GM12878 (cell line): Measurements from ENCODE around the gene LEUTX. TPM values are rescaled to one million over a fixed set of nuclear protein-coding genes. Genes with fewer than 3 reads are reported as not detected.

Experiments used
- ATAC-seq: fragments of 200-7000 bp; cut with Tn5 transposase; 3 replicates; pipeline ENCODE4 v1.9.1; 2020; ENCODE audit warnings: mild to moderate bottlenecking, moderate library complexity
- BruUV-seq: library from RNA; stranded (reverse); fragments of 400-500 nt; replicated peaks from 2 replicates; lab custom pipeline; 2021; lab: Mats Ljungman, UMichigan
- CTCF ChIA-PET: fragments of 300-600 bp; sonication (Branson Sonifier 250); formaldehyde crosslinking; extraction: SDS; loops from one replicate; lab custom pipeline; 2021; ENCODE audit warnings: inconsistent platforms; lab: Yijun Ruan, JAX
- POLR2A ChIA-PET: fragments of 350-600 bp; formaldehyde crosslinking; extraction: SDS; loops from one replicate; lab custom pipeline; 2021; ENCODE audit warnings: inconsistent platforms; lab: Charles Lee
- RAD21 ChIA-PET: fragments of 300-600 bp; sonication (Branson Sonifier 250); formaldehyde crosslinking; loops from one replicate; lab custom pipeline; 2023; ENCODE audit warnings: antibody characterized with exemption; ENCODE audit not compliant: unreplicated experiment; lab: Charles Lee
- SMC1A ChIA-PET: fragments of 300-600 bp; sonication (Branson Sonifier 250); formaldehyde crosslinking; loops from one replicate; lab custom pipeline; 2023; ENCODE audit not compliant: unreplicated experiment, uncharacterized antibody; lab: Charles Lee
- DNase-seq: peaks from one replicate; pipeline ENCODE4 v3.0.0-alpha.2; 2011; ENCODE audit warnings: low read depth, low spot score
- FAIRE-seq: peaks from 3 replicates; lab custom pipeline; 2011; peaks lifted over from hg19 to GRCh38; lab: Jason Lieb, UNC
- H2AFZ ChIP-seq: 2 replicates; pipeline ENCODE4 v1.6.0; 2011; ENCODE audit warnings: low read depth, low read length, control low read depth; ENCODE audit not compliant: control insufficient read depth
- H3K27ac ChIP-seq: 2 replicates; pipeline ENCODE4 v1.5.1; 2011; ENCODE audit warnings: control low read depth; ENCODE audit not compliant: control insufficient read depth, insufficient read depth
- H3K27me3 ChIP-seq, 2 experiments: replicated peaks in 1 of 2; 2 replicates each; pipeline versions ENCODE4 v1.6.0 to v1.6.1; 2011; ENCODE audit warnings: low read length in 1 of 2; ENCODE audit not compliant: control insufficient read depth in 2 of 2, insufficient read depth in 2 of 2
- H3K36me3 ChIP-seq, 2 experiments: 2 replicates each; pipeline ENCODE4 v1.5.1; 2011; ENCODE audit warnings: low read length in 1 of 2; ENCODE audit not compliant: control insufficient read depth in 2 of 2, insufficient read depth in 2 of 2
- H3K4me1 ChIP-seq: 2 replicates; pipeline ENCODE4 v1.6.1; 2011; ENCODE audit warnings: mild to moderate bottlenecking, low read length, moderate library complexity, mixed read lengths; ENCODE audit not compliant: control insufficient read depth, insufficient read depth
- H3K4me2 ChIP-seq: 2 replicates; pipeline ENCODE4 v1.6.0; 2011; ENCODE audit warnings: control low read depth; ENCODE audit not compliant: control insufficient read depth, insufficient read depth
- H3K4me3 ChIP-seq: fragments of 200-600 bp; sonication (generic); 2 replicates; pipeline ENCODE4 v1.5.1; 2016
- H3K79me2 ChIP-seq: 2 replicates; pipeline ENCODE4 v1.6.0; 2011; ENCODE audit warnings: low read length; ENCODE audit not compliant: control insufficient read depth, insufficient read depth
- H3K9ac ChIP-seq: 2 replicates; pipeline ENCODE4 v1.8.0; 2011; ENCODE audit warnings: low read length, control low read depth, mixed read lengths; ENCODE audit not compliant: control insufficient read depth, insufficient read depth
- H3K9me3 ChIP-seq: replicated peaks from 3 replicates; pipeline ENCODE4 v1.5.1; 2011; ENCODE audit warnings: mild to moderate bottlenecking, low read length; ENCODE audit not compliant: control insufficient read depth, insufficient read depth
- H4K20me1 ChIP-seq: 2 replicates; pipeline ENCODE4 v1.6.0; 2011; ENCODE audit not compliant: control insufficient read depth, insufficient read depth
- CBFB ChIP-seq: IDR thresholded peaks from 2 replicates; pipeline ENCODE4 v1.6.1; 2016; ENCODE audit warnings: antibody characterized with exemption, low read depth
- CHD1 ChIP-seq: IDR thresholded peaks from 2 replicates; pipeline ENCODE4 v1.6.1; 2012; ENCODE audit warnings: low read depth, low read length, improper control_type of control experiment
- CHD4 ChIP-seq: fragments of 200-600 bp; sonication (generic); IDR thresholded peaks from 2 replicates; pipeline ENCODE4 v1.6.1; 2016; ENCODE audit warnings: mild to moderate bottlenecking
- CREM ChIP-seq: IDR thresholded peaks from 2 replicates; pipeline ENCODE4 v1.6.1; 2014; ENCODE audit warnings: antibody characterized with exemption, low read depth
- DPF2 ChIP-seq: fragments of 450-650 bp; IDR thresholded peaks from 2 replicates; pipeline ENCODE4 v1.6.1; 2017; ENCODE audit warnings: mild to moderate bottlenecking
- EED ChIP-seq: sonication (generic); IDR thresholded peaks from 2 replicates; pipeline ENCODE4 v1.6.1; 2016; ENCODE audit warnings: antibody characterized with exemption, low read depth
- GABPA ChIP-seq: IDR thresholded peaks from 2 replicates; pipeline ENCODE4 v1.6.1; 2014; ENCODE audit warnings: antibody characterized with exemption, low read depth, mild to moderate bottlenecking, inconsistent platforms
- IKZF1 ChIP-seq: fragments of 450-650 bp; conservative IDR thresholded peaks from 2 replicates; pipeline ENCODE4 v1.6.1; 2017; ENCODE audit warnings: antibody characterized with exemption, mild to moderate bottlenecking
- IKZF2 ChIP-seq, 2 experiments: fragments of 450-650 bp; IDR thresholded peaks; 2 replicates each; pipeline ENCODE4 v1.6.1; 2017; ENCODE audit warnings: mild to moderate bottlenecking in 2 of 2, moderate library complexity in 2 of 2
- JUND ChIP-seq: IDR thresholded peaks from 2 replicates; pipeline ENCODE4 v1.6.1; 2012; ENCODE audit warnings: low read depth, mild to moderate bottlenecking, low read length, improper control_type of control experiment, moderate library complexity
- NBN ChIP-seq: fragments of 450-650 bp; IDR thresholded peaks from 2 replicates; pipeline ENCODE4 v1.6.1; 2016
- NFXL1 ChIP-seq: fragments of 450-650 bp; IDR thresholded peaks from 2 replicates; pipeline ENCODE4 v1.6.1; 2017; ENCODE audit warnings: antibody characterized with exemption, mild to moderate bottlenecking, borderline replicate concordance
- NFYB ChIP-seq: IDR thresholded peaks from 2 replicates; pipeline ENCODE4 v1.6.1; 2011; ENCODE audit warnings: low read depth, mild to moderate bottlenecking, low read length, improper control_type of control experiment, moderate library complexity; ENCODE audit not compliant: insufficient read depth
- NR2C1 ChIP-seq: fragments of 450-650 bp; IDR thresholded peaks from 2 replicates; pipeline ENCODE4 v1.6.1; 2017; ENCODE audit warnings: antibody characterized with exemption, mild to moderate bottlenecking, moderate library complexity
- RAD51 ChIP-seq: fragments of 450-650 bp; IDR thresholded peaks from 2 replicates; pipeline ENCODE4 v1.6.1; 2016; ENCODE audit warnings: moderate library complexity, mild to moderate bottlenecking, inconsistent platforms
- RUNX3 ChIP-seq: IDR thresholded peaks from 2 replicates; pipeline ENCODE4 v1.6.1; 2012; ENCODE audit warnings: low read length, inconsistent platforms
- SMARCA5 ChIP-seq: fragments of 450-650 bp; IDR thresholded peaks from 2 replicates; pipeline ENCODE4 v1.6.1; 2017; ENCODE audit warnings: mild to moderate bottlenecking
- SREBF1 ChIP-seq: IDR thresholded peaks from 2 replicates; pipeline ENCODE4 v1.6.1; 2012; ENCODE audit warnings: mild to moderate bottlenecking, low read length
- SREBF2 ChIP-seq: IDR thresholded peaks from 2 replicates; pipeline ENCODE4 v1.6.1; 2012; ENCODE audit warnings: mild to moderate bottlenecking, low read length
- SRF ChIP-seq, 2 experiments: IDR thresholded peaks; 2 replicates each; pipeline ENCODE4 v1.6.1; 2011; ENCODE audit warnings: low read depth in 2 of 2, low read length in 2 of 2, mild to moderate bottlenecking in 1 of 2, moderate library complexity in 1 of 2
- TCF7 ChIP-seq: IDR thresholded peaks from 2 replicates; pipeline ENCODE4 v1.6.1; 2014; ENCODE audit warnings: antibody characterized with exemption, borderline replicate concordance
- WGBS: methylation state at CpG from one replicate; pipeline ENCODE4 v1.1.6; 2016; ENCODE audit warnings: low lambda C conversion rate; ENCODE audit not compliant: insufficient replicate concordance, insufficient coverage; ENCODE audit errors: missing lambda C conversion rate; 5-methylcytosine and 5-hydroxymethylcytosine counted together
- in situ Hi-C: fragments of 300-500 bp; cut with MboI; formaldehyde crosslinking; loops from 9 replicates; pipeline ENCODE4 v1.14.3; 2018; ENCODE audit warnings: mixed read lengths
- intact Hi-C: fragments of 100-400 bp; cut with micrococcal nuclease; formaldehyde crosslinking; loops from one replicate; pipeline ENCODE4 v1.14.2; 2022; ENCODE audit not compliant: unreplicated experiment
- polyA plus RNA-seq, 11 experiments: library from polyadenylated mRNA; depleted of rRNA in 4 of 11; unstranded in 6 of 11; stranded (reverse) in 5 of 11; fragments of >200 nt; fragmentation: Nextera tagmentation in 4 of 11; fragmentation: Illumina TruSeq in 1 of 11; extraction: Ambion mirVana in 4 of 11; extraction: Trizol in 1 of 11; gene quantifications; 1 replicate in 1 of 11; 2 replicates in 10 of 11; pipeline versions ENCODE4 v1.2.1 to v1.2.3, GENCODE V29; 2011 to 2016; ENCODE audit warnings: inconsistent platforms in 2 of 11, missing spikeins in 2 of 11, low read depth in 1 of 11
- total RNA-seq, 4 experiments: library from RNA; depleted of rRNA in 3 of 4; stranded (reverse); fragments of >200 nt in 3 of 4; fragmentation: Illumina TruSeq in 1 of 4; extraction: Trizol in 1 of 4; gene quantifications; 2 replicates each; pipeline versions ENCODE4 v1.2.1 to v1.2.3, GENCODE V29; 2013 to 2021
- TF ChIP-seq, protein P1 (sequence below): fragments of 450-650 bp; IDR thresholded peaks from 2 replicates; pipeline ENCODE4 v1.6.1; 2017; ENCODE audit warnings: mild to moderate bottlenecking
- TF ChIP-seq, protein P2 (sequence below): fragments of 450-650 bp; IDR thresholded peaks from 2 replicates; pipeline ENCODE4 v1.6.1; 2016; ENCODE audit warnings: mild to moderate bottlenecking

LEUTX gene
- total and polyA plus RNA-seq, 10 of the 15 experiments (the other 5 are each of a cell fraction or from before 2014, with no cell fraction given) = 0.29 to 0.46 (median 0.40) TPM; not detected in 4

DNA sequence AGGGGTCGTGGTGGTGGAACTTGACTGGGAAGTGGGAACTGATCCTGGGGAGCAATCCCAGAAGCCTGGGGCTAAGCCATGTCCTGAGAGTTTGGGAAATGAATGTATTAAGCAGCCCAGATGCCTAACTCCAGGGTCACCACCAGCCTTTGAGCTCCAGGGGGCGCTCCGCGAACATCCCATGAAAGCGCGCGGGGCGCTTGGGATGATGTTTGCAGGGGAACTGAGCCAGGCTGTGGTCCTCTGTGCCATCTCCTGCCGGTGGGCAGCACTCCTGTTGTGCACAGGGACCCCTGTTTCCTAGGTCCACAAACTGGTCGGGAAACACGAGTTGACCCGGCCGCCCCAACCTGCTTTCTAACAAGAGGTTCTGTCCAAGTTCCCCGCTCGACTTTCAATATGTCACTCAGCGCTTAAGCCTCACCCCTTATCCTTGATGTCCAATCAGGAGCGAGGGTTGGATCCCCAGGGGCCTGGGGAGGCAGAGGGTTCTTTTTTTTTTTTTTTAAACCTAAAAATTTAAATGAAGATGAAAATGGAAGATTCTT is 14.4 kb downstream of the LEUTX start (continued):
- TF ChIP-seq NFXL1 (no peak), NFYB (peak; percentile 79)

DNA sequence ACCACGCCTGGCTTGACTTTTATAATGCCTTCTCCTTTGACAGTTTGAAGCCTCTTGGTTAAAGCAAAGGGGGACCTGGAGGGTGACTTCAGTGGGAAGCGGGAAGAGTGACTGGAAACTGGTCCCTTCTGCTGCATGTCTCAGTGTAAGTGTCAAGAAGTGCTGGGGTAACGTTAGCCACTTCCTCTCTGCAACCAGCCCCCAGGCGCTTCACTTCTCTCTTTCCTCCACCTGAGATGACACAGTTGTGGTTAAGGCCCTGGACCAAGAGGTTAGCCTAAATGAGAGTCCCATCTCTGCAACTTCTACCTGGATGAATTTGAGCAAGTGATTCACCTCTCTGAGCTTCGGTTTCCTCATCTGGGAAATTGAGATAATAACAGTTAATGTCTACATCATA is 16.3 kb downstream of the LEUTX start:
- WGBS = 0% methylated on average over 5 of the region's 5 CpGs
- SMC1A ChIA-PET = interaction anchor here (1.1 to 12.2 kb wide), 8 partner anchors 20 to 176 kb away, joined by 3 to 309 read pairs (median 8); partner anchors contain the start of genes DYRK1B, FBL and PSMC4
- Histone ChIP-seq H3K79me2 (no peaks in the 10 kb centered on the region), H3K27me3 (no peaks in the 10 kb centered on the region), H3K4me2 (peak overlapping the region; percentile 62; the same call in 1 of the 2 replicates), H3K4me3 (no peak overlapping the region), H3K4me1 (peaks cover 16% of the 10 kb centered on the region), H3K27ac (no peak overlapping the region), H3K9ac (no peak overlapping the region), H2AFZ (peak overlapping the region; percentile 53; the same call in 1 of the 2 replicates), H4K20me1 (no peaks in the 10 kb centered on the region), H3K36me3 (no peaks in the 10 kb centered on the region), H3K9me3 (no peaks in the 10 kb centered on the region)
- RAD21 ChIA-PET = interaction anchor here (0.7 to 7.6 kb wide), 5 partner anchors 24 to 1506 kb away, joined by 3 to 271 read pairs (median 11); partner anchors contain the start of genes DYRK1B, FBL and PSMC4
- FAIRE-seq (peak; percentile 86), ATAC-seq (peak; percentile 81), DNase-seq (peak; percentile 45)
- intact Hi-C loops (no loop called here), in situ Hi-C loops (no loop called here)
- CTCF ChIA-PET = interaction anchor here (0.6 to 9.2 kb wide), 8 partner anchors 8 to 121 kb away, joined by 3 to 466 read pairs (median 6); partner anchors contain the start of genes DYRK1B and FBL
- no TSS peak for BruUV-seq
- POLR2A ChIA-PET = interaction anchor here (0.7 to 2.8 kb wide), 5 partner anchors 12 to 119 kb away, joined by 3 to 14 read pairs (median 8); partner anchors contain the start of gene FBL
- TF ChIP-seq GABPA (no peak), RUNX3 (peak; percentile 94), CBFB (0 out of 2 replicates have a peak, but pooled peaks have one; percentile 36), JUND (no peak), SREBF2 (no peak), CHD4 (no peak), NBN (0 out of 2 replicates have a peak, but pooled peaks have one; percentile 50), SMARCA5 (no peak), CREM (peak; percentile 50; the same call in 1 of the 2 replicates), SRF (IDR thresholded peaks at IDR 0.05; ENCODE audit: low read depth in 2 of 2, low read length in 2 of 2) (no peak), TCF7 (no peak), IKZF2 (IDR thresholded peaks at IDR 0.05) (peak; percentile 74 to 76; a peak in 2 of 4 replicates), DPF2 (peak; percentile 59; the same call in 1 of the 2 replicates), IKZF1 (peak; percentile 85), SREBF1 (no peak), EED (peak; percentile 52), RAD51 (no peak), CHD1 (no peak), NR2C1 (no peak)
- TF ChIP-seq, protein P1, sequence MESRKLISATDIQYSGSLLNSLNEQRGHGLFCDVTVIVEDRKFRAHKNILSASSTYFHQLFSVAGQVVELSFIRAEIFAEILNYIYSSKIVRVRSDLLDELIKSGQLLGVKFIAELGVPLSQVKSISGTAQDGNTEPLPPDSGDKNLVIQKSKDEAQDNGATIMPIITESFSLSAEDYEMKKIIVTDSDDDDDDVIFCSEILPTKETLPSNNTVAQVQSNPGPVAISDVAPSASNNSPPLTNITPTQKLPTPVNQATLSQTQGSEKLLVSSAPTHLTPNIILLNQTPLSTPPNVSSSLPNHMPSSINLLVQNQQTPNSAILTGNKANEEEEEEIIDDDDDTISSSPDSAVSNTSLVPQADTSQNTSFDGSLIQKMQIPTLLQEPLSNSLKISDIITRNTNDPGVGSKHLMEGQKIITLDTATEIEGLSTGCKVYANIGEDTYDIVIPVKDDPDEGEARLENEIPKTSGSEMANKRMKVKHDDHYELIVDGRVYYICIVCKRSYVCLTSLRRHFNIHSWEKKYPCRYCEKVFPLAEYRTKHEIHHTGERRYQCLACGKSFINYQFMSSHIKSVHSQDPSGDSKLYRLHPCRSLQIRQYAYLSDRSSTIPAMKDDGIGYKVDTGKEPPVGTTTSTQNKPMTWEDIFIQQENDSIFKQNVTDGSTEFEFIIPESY = no peak
- TF ChIP-seq, protein P2, sequence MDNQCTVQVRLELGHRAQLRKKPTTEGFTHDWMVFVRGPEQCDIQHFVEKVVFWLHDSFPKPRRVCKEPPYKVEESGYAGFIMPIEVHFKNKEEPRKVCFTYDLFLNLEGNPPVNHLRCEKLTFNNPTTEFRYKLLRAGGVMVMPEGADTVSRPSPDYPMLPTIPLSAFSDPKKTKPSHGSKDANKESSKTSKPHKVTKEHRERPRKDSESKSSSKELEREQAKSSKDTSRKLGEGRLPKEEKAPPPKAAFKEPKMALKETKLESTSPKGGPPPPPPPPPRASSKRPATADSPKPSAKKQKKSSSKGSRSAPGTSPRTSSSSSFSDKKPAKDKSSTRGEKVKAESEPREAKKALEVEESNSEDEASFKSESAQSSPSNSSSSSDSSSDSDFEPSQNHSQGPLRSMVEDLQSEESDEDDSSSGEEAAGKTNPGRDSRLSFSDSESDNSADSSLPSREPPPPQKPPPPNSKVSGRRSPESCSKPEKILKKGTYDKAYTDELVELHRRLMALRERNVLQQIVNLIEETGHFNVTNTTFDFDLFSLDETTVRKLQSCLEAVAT = peak; percentile 35; the same call in 1 of the 2 replicates
